Kidney glomerular epithelial cell (primary cell): Measurements from ENCODE around the gene CXCL13.
A peak's percentile ranks its signal among the peaks of the same experiment; 100 is the strongest.
"Not testable (repeated sequence)": the region's sequence is repeated elsewhere in the genome, so short reads cannot be mapped to it uniquely, and the experiment has no call there.

ENCODE experiments used
- DNase-seq: peaks from one replicate; lab custom pipeline; 2025; lab: John Stamatoyannopoulos, UW

The CXCL13 gene

DNA sequence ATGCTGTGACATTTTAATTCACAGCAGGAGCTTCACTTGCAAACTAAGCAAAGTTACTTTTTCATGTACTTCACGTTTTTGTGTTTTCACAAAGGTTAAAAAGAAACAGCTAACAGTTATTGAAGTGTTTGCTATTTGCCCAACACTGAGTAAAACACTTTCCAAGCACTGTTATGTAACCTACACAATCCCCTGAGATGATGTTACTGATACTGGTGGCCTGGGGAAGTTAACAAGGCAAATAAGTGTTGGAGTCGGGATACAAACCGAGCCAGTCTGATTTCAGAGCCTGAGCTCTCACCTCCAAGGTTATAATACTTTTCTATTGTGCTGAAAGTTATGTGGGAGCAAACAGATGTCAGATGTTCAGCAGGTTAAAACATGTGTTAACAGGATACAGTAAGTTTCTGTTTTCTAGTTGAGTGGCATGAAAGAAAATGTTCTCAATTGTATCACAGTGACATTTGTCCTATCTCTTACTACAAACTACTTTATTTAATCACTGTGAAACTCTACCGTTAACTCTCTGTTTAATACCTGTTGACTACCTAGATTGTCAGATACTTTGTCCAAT lies 3.9 kb upstream of the CXCL13 start:
- no peak for DNase-seq

DNA sequence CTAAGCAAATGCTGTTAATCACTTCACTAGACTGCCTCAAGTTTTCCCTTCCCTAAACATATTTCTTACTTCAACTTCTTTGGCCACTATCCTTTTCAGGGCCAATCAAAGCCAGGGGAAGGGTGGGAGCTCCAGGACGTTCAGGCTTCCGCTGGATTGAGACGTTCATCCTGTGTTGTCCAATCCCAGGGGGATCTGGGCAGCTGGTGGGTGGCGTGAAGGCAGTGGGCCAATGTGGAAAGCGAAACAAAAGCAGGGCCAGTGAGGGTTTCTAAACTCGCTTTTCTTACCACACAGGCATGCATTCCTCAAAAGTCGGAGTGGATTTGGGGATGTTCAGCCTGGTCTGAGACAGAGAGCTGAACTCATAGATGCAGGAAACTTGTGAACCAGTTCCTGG lies 7.6 kb downstream of the CXCL13 start:
- no peak for DNase-seq

DNA sequence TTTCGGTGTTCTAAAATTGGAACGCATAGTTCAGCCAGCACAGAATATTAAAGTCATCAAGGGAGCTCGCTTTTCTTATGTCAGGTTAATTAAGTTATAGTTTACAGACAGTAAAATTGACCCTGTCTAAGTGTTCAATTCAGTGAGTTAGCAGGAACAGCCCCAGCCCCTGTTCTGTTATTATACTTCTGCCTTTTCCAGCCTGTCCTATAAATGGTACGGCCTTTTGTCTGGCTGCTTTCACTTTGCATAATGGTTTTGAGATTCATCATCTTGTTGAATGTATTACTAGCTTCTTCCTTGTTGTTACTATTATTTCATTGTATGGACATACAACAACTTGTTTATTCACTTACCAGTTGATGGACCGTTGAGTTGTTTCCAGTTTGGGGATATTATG lies 9.5 kb downstream of the CXCL13 start:
- DNase-seq, result no peak

DNA sequence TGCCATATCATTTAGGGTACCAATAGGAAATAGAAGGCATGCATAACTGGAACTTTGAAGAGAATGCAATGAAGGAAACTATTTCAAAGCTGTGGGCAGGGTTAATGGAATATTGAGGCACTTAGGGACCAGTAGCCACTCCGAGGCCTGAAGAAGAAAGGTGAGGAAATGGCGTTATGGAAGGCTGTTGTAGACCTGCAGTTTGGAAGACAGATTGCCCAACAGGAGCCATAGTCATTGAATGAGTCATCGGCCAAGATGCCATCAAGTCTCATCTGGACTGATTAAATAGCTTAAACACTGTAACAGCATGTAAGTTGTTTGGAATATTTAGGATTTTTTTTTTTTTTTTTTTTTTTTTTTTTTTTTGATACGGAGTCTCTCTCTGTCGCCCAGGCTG lies 11.6 kb downstream of the CXCL13 start:
- no peak for DNase-seq

- DNase-seq, result peak; percentile 37
Observed at GRCh38 chr4:77618383-77619241, 13.0 kb downstream of the CXCL13 start.

DNA sequence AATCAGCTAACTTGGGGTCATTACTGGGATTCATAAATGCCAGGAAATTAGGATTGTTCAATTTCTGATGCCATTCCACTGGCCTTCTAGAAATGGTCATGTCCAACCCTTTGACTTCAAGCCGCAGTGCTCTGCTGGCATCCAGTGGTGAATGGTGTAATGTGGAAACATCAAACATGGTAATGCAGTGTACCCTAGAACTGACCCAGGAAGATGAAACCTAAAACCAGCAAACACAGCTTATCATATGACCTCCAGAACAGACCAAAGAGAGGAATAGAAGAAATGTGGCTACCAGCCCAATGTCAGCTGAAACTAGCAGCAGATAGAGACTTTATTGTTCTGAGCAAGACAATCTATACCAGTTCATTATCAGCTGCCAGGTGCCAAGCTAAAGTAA lies 13.8 kb downstream of the CXCL13 start:
- DNase-seq, result no peak

DNA sequence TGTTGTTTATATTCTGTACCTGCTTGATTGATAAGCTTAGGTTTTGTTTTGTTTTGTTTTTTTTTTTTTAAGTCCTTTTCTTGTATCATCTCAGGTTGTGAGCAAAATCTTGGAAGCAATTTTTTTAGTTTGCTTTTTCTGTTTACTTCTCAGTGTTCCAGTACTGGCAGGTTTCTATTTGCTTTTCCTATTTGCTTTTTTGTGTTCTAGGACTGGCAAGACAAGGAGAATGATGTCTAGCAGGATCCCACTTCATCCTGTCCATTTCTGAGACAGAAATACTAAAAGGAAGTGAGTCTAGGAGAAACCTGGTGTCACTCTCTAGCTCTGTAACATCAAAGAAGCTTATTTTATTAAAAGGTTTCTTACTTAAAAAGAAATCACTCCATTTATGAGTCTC lies 15.6 kb downstream of the CXCL13 start:
- no peak for DNase-seq

DNA sequence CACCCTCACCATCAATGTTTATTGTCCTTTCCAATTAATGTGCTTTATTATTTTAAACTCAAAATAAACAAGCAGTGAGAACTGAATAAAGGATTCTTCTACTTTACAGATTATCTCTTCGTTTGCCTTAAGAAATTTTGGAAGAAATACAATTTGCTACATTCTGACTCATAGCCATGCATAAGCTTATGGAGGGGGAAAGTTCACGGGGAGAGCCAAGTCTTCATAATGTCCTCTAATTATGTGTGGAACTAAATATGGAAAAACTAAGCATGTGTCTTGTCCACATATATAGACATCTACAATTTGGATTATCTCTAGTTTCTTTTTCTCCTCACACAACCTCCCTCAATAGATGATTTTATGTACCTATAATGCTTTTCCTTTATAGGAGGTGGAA lies 17.5 kb downstream of the CXCL13 start:
- no peak for DNase-seq

DNA sequence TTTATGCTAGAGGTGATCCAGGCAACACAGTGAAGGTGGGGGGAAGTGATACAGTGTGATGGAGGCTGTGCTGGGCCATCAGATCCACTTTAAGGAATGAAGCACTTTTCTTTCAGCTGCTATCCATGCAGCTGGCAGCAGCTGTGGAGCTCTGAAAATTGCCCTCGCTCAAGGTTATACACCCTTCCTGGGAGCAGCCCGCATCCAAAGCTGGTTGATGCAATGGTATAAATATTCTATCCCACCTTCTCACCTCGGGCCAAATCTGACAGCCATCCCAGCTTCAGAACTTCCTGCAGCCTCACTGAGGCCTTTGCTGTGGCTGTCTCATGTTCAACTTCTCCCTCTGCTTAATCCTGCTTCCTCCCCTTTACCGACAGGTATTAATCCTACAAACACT lies 18.6 kb downstream of the CXCL13 start:
- DNase-seq, result no peak

DNA sequence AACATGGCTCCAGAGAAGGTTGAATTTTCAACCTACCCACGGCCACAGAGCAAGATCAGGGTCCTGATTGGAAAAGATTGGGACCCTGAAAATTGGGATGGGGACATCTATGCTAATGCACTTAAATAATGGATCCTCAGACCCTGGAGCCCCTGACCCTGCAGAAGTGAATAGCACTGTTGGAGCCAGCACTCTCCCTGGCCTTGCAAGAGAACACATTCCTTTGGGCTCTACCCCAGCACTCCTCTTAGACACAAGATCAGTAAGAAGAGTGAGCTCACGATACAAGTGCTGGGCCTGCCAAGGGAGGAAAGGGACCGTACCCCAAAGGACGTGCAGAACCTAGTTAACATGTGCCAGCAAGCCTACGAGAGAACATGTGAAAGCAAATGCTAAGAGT lies 19.9 kb downstream of the CXCL13 start:
- no peak for DNase-seq

GRCh38 chr4:77629885-77630284 lies 24.3 kb downstream of the CXCL13 start:
- no peak for DNase-seq

- no peak for DNase-seq
Observed at GRCh38 chr4:77631276-77631675, 25.7 kb downstream of the CXCL13 start.

DNA sequence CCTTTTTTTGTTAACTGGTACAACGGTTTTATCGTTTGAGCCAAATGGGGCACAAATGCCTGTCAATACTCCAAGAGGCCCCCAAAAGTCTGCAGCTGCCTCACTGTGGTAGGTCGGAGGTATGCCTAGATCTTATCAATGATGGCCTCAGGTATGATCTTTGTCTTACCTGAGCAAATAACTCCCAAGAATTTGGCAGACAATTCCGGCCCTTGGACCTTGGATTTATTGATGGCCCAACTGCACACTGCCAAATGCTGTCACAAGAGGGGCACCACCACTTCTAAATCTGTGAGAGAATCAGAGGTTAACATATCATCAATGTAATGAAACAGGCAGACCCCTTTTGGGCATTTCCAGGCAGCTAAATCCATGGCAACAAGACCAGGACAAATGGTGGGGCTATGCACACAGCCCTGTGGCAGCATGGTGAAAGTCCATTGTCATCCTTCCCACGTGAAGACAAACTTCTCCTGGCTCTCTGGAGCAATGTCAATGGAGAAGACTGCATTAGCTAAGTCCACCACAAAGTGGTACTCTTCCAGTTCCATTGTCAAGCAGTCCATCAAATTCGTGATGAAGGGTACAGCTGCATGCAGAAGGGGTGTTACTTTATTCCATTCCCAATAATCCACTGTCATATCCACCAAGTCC lies 28.6 kb downstream of the CXCL13 start:
- DNase-seq, result no peak

GRCh38 chr4:77635246-77635645 lies 29.6 kb downstream of the CXCL13 start:
- DNase-seq, result no peak

- no peak for DNase-seq
Observed at GRCh38 chr4:77635876-77636275, 30.3 kb downstream of the CXCL13 start.

- peak; percentile 46 for DNase-seq
Observed at GRCh38 chr4:77636902-77637301, 31.3 kb downstream of the CXCL13 start.

DNA sequence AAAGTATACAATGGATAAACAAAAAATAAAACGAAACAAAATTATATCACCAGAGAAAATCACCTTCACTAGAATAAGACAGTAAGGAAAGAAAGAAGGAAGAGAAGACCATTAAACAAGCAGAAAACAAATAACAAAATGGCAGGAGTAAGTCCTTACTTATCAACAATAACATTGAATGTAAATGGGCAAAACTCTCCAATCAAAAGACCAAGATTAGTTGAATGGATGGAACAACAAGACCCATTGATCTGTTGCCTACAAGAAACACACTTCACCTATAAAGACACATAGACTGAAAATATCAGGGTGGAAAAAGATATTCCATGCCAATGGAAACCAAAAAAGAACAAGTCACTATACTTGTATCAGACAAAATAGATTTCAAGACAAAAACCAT lies 38.4 kb downstream of the CXCL13 start:
- not testable (repeated sequence) for DNase-seq

- no peak for DNase-seq
Observed at GRCh38 chr4:77650787-77651186, 45.2 kb downstream of the CXCL13 start.

DNA sequence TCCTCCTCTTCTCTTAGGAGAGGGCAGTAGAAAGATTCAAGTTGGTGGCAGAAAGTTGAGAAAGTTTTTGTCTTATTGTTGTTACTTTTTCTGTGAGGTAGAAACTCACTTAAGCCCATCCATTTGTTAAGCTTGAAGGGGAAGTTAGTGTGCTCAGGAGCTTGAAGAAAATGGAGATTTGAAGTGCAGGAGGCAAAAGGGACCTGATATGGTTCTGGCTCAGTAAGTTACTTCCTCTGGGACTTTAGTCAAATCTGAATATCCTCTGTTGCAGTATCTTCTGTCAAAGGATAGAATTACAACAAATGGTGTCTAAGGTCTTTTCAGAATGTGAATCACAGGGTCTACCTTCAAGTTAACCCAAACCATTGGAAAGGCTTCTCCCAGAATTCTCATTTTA lies 46.2 kb downstream of the CXCL13 start:
- no peak for DNase-seq

- no peak for DNase-seq
Observed at GRCh38 chr4:77652237-77652897, 46.7 kb downstream of the CXCL13 start.

DNA sequence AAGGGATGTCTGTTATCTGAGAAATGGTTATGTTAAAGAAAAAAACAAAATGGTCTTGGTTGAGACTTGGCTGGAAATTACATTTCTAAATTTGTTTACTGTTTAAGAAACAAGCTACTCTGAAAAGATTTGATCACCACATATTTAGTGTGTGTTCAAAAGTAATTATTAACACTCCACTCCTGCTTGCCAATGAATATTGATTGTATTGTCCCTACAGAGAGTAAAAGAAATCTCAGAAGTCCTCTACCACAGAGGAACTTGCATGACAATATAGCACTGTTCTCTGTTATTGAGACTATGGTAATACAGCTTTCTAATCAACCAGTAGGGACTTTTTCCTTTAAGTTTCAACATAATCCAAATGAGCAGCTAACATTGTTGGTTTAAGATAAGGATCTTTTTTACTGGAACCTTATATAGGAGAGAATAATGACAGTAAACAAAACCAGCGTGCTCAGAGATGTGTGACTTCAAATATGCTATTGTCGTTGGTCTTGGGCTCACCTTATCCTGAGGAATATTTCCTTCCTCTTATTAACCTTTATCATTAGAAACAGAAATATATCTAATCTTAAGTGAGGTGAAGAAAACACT lies 47.6 kb downstream of the CXCL13 start:
- no peak for DNase-seq

DNA sequence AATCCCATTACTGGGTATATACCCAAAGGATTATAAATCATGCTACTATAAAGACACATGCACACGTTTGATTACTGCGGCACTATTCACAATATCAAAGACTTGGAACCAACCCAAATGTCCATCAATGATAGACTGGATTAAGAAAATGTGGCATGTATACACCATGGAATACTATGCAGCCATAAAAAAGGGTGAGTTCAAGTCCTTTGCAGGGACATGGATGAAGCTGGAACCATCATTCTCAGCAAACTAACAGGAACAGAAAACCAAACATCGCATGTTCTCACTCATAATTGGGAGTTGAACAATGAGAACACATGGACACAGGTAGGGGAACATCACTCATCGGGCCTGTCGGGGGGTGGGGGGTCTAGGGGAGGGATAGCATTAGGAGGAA lies 54.7 kb downstream of the CXCL13 start:
- not testable (repeated sequence) for DNase-seq
